Measurements from ENCODE around the gene IFT43. TPM values are rescaled to one million over a fixed set of nuclear protein-coding genes. Genes with fewer than 3 reads are reported as not detected.
A peak's percentile ranks its signal among the peaks of the same experiment; 100 is the strongest.

IFT43 gene
- total RNA-seq, 1 donor = 26.8 TPM

- TF ChIP-seq, protein P1, sequence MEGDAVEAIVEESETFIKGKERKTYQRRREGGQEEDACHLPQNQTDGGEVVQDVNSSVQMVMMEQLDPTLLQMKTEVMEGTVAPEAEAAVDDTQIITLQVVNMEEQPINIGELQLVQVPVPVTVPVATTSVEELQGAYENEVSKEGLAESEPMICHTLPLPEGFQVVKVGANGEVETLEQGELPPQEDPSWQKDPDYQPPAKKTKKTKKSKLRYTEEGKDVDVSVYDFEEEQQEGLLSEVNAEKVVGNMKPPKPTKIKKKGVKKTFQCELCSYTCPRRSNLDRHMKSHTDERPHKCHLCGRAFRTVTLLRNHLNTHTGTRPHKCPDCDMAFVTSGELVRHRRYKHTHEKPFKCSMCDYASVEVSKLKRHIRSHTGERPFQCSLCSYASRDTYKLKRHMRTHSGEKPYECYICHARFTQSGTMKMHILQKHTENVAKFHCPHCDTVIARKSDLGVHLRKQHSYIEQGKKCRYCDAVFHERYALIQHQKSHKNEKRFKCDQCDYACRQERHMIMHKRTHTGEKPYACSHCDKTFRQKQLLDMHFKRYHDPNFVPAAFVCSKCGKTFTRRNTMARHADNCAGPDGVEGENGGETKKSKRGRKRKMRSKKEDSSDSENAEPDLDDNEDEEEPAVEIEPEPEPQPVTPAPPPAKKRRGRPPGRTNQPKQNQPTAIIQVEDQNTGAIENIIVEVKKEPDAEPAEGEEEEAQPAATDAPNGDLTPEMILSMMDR (IDR thresholded peaks at IDR 0.05; ENCODE audit: insufficient read depth, low read length) = peak; percentile 75
- DNase-seq (ENCODE audit: low read depth) = peak; percentile 54
- H3K4me3 ChIP-seq (ENCODE audit: low read depth, low read length) = peak overlapping the region; percentile 71
Measured at GRCh38 chr14:75979071-75979571, 6.4 kb upstream of the IFT43 start.

GRCh38 chr14:75979648-75980565, 5.7 kb upstream of the IFT43 start:
- TF ChIP-seq, protein P1 (IDR thresholded peaks at IDR 0.05; ENCODE audit: insufficient read depth, low read length) = no peak
- peak; percentile 24 for DNase-seq (ENCODE audit: low read depth)
- peak overlapping the region; percentile 71 for H3K4me3 ChIP-seq (ENCODE audit: low read depth, low read length)

DNA sequence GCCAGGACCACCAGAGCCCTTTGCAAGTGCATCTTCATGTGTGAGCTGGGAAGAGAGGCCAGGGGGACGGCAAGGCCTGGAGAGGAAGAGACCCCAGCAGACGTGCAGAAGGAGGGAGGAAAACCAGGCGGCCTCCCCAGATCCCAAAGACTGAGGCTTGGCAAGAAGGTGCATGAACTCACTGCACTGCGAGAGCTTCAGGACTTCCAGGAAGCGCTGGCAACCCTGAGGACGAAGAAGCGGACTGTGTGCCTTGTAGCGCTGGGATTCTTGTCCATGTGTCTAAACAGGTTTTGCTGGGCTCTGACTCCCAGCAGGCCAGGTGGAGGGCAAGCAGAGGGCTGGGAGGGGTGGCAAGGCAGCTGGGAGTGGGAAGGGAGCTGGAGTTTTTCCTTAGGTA, 4.7 kb upstream of the IFT43 start:
- H3K4me3 ChIP-seq (ENCODE audit: low read depth, low read length) = peak overlapping the region; percentile 71
- peak; percentile 41 for DNase-seq (ENCODE audit: low read depth)

DNA sequence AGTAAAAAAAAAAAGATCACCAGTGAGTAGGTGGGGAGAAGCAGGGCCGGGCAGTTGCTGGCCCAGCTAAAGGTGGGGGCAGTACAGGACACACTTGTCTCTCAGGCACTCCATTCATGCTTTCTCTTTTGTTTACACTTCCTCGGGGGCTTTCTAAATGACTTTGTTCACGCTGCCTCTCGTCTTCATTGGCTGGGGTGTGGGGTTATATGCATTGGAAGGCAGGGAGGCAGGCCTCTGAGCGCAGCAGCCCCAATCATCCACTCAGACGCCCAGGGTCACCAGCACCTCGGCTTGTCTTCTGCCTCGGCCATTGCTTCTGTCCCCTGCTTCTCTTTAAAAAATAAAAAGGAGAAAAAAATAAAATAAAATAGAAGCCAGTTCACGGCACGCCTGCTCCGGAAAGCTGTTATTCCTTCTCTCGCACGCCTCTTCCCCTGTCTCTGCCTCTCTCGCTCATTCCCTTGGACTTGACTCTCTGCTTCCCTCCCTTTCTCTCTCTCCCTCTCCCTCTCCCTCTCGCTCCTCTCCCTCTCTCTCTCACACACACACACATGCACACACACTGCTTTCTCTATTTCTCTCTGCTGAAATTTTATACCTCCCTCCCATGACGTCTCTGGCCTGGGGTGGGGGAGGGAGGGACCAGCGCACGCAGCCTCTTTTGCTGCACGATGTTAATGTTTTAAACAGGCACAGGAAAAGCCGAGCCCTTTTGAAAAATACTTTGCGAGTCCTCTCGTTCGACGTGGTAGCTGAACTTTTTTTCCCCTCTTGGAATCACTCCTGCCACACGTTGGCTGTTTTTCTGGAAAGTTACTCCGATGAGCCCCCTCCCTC, 3.9 kb upstream of the IFT43 start, which contains the start of gene TGFB3:
TGFB3 (minus strand) TSS at position 570 of the 840 bp plus-strand sequence. CDS start 1,102 bp downstream, outside the sequence.
- TF ChIP-seq, protein P1 (IDR thresholded peaks at IDR 0.05; ENCODE audit: insufficient read depth, low read length) = no peak
- peak within 1 kb of the TSS; percentile 71 for H3K4me3 ChIP-seq (ENCODE audit: low read depth, low read length)
- DNase-seq (ENCODE audit: low read depth) = peak; percentile 94

More for the DNA sequence above, 4.7 kb upstream of the IFT43 start:
- TF ChIP-seq, protein P1 (IDR thresholded peaks at IDR 0.05; ENCODE audit: insufficient read depth, low read length) = no peak

- peak overlapping the region; percentile 71 for H3K4me3 ChIP-seq (ENCODE audit: low read depth, low read length)
- TF ChIP-seq, protein P1 (IDR thresholded peaks at IDR 0.05; ENCODE audit: insufficient read depth, low read length) = peak; percentile 78
- peak; percentile 81 for DNase-seq (ENCODE audit: low read depth)
Measured at GRCh38 chr14:75982266-75983018, 3.1 kb upstream of the IFT43 start.

- TF ChIP-seq, protein P1 (IDR thresholded peaks at IDR 0.05; ENCODE audit: insufficient read depth, low read length) = no peak
- peak overlapping the region; percentile 71 for H3K4me3 ChIP-seq (ENCODE audit: low read depth, low read length)
- no peak for DNase-seq (ENCODE audit: low read depth)
Measured at GRCh38 chr14:75983019-75983358, 2.6 kb upstream of the IFT43 start.
